NCI-H2227 (cell line): ENCODE results near the gene SULT1A1.
"Not testable (repeated sequence)": the region's sequence is repeated elsewhere in the genome, so short reads cannot be mapped to it uniquely, and the experiment has no call there.

Experiments used
- DNase-seq: peaks from one replicate; lab custom pipeline; 2025; ENCODE audit not compliant: unreplicated experiment; lab: John Stamatoyannopoulos, UW

Gene SULT1A1

DNA sequence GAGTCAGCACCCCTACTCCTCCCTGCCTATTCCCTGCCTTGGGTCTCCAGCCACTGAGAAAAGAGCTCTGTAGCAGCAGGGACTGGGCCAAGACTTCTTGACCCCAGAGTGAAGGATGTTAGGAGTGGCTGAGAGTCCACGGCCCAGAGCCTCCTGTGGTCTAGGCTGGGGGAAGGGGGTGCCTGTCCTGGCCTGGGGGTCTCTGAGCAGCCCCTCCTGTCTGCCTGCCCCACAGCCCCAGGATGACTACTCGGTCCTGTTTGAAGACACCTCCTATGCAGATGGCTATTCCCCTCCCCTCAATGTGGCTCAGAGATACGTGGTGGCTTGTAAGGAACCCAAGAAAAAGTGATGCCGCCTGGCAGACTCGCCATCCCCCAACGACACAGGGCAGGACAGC is 18.5 kb downstream of the SULT1A1 start:
- no peak for DNase-seq

- no peak for DNase-seq
Measured at GRCh38 chr16:28590384-28591340, 19.2 kb downstream of the SULT1A1 start.

DNA sequence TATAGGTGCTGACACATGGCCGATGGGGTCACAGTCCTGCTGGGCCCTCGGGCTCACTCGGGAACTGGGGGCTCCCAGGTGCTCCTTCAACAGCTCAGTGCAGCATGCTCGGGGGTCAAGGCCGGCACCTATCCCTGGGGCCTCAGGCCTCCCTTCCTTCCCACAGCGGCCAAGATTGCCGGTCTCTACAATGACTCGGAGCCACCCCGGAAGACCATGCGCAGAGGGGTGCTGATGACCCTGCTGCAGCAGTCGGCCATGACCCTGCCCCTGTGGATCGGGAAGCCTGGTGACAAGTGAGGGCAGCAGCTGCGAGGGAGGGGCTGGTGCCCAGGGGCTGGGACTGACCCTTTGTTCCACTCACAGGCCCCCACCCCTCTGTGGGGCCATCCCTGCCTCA is 19.9 kb downstream of the SULT1A1 start:
- no peak for DNase-seq

DNA sequence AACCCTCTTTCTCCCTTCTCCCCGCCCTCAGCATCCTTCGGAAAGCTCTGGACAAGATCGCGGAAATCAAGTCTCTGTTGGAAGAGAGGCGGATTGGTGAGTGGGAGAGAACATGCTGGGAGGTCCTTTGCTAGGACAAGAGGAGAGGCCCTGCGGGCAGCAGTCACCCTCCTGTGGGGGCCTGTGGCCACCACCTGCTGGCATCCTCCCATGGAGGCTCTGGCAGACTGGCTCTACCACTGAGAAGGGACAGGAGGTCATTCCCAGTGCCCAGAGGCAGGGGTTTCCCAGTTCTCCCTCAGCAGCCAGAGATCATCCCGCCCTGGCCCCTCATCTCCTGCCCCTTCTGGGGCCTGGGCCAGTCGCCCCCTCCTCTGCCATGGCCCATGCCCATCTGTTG is 20.8 kb downstream of the SULT1A1 start:
- no peak for DNase-seq

DNA sequence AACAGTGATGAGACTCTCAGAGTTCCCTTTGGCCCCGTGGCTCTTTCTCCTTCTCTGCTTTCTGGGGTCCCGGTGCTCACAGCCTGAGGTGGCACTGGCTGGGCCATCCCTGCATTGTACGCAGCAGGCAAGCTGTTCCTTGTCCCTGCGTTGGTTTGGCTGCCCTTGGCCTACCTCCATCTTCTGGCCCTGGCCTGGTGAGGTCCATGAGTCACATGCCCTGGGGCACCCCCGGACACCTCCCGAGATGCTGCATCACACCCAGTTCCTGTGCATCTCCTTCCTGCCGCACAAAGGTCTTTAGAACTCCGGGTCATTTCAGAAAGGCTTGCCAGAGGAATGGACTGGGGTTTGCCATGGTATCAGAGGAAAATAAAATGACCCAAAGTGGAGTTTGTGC is 22.5 kb downstream of the SULT1A1 start:
- DNase-seq = no peak

- no peak for DNase-seq
Measured at GRCh38 chr16:28586466-28586865, 23.4 kb downstream of the SULT1A1 start.

DNA sequence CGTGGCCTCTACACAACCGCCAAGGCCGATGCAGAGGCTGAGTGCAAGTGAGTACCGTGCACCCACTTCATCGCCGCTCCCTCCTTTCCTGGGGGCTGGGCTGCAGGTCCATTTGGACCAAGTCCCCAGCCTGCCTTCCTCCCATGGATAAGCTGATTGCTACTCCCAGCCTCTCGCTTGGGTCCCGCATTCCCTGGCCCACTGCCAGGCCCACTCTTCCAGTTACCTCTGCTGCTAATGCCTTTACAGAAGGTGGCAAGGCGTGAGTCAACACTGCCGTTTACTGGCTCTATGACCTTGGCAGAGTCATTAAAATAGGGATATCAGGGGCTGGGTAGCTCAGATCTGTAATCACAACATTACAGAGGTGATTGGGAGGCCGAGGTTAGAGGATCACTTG is 24.2 kb downstream of the SULT1A1 start:
- DNase-seq = peak; percentile 13

- no peak for DNase-seq
Measured at GRCh38 chr16:28580726-28581315, 29.0 kb downstream of the SULT1A1 start.

DNA sequence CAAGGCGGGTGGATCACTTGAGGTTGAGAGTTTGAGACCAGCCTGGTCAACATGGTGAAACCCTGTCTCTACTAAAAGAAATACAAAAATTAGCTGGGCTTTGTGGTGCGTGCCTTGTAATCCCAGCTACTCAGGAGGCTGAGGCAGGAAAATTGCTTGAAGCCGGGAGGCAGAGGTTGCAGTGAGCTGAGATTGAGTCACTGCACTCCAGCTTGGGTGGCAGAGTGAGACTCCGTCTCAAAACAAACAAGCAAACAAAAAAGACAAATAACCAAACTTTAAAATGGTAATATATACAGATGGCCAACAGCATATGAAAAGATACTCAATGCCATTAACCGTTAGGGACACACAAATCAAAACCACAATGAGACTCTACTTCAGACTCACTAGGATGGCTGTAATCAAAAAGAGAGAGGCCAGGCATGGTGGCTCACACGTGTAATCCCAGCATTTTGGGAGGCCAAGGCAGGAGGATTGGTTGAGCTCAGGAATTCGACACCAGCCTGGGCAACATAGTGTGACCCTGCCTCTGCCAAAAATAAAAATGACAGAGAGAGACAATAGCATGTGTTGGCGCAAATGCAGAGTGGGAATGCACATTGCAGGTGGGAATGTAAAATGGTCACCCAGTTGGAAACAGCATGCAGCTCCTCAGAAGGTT is 34.3 kb downstream of the SULT1A1 start:
- no peak for DNase-seq

DNA sequence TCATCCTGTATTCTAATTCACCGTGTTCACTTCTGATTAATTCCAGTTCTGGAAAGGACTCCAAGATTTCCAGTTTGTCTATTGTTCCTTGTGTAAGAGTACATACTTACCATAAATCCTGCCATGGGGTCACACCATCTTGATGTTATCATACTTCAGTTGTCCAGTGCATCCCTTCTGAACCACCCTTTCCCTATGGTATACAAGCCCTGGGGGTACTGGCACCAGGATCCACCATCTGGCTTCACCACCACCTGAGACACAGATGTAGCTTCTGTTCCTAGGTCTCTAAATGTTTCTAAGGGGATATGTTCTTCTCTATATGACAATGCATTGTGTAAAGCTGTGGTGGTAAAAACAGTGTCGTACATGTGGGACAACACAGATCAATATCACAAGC is 34.9 kb downstream of the SULT1A1 start:
- DNase-seq = no peak

GRCh38 chr16:28573738-28574718 is 35.8 kb downstream of the SULT1A1 start:
- no peak for DNase-seq

GRCh38 chr16:28572696-28573510 is 36.9 kb downstream of the SULT1A1 start:
- no peak for DNase-seq

DNA sequence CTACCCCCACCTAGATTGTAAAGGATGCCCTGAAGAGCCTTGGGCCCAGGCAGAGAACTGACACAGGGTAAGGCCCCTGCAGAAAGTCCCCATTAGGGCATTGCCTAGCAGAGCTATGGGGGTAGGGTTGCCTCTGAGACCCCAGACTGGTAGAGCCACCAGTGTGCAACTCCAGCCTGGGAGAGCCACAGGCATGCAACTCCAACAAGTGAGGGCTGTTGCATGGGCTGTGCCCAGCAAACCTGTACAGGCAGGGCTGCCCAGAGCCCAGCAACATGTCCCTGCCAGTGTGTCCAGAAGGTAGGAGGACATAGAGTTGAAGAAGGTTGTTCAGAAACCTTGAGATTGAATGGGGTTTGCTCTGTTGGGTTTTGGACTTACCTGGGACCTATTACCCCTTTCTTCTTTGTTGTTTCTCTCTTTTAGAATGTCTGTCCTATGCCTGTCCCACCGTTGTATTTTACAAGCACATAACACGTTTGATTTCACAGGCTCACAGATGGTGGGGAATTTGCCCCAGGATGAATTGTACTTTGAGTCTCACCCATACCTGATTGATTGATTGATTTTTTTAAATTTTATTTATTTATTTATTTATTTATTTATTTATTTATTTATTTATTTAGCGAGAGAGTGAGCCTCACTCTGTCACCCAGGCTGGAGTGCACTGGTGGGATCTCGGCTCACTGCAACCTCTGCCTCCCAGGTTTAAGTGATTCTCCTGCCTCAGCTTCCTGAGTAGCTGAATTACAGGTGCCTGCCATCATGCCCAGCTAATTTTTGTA is 39.7 kb downstream of the SULT1A1 start:
- no peak for DNase-seq

GRCh38 chr16:28569021-28569420 is 40.8 kb downstream of the SULT1A1 start:
- DNase-seq = no peak

DNA sequence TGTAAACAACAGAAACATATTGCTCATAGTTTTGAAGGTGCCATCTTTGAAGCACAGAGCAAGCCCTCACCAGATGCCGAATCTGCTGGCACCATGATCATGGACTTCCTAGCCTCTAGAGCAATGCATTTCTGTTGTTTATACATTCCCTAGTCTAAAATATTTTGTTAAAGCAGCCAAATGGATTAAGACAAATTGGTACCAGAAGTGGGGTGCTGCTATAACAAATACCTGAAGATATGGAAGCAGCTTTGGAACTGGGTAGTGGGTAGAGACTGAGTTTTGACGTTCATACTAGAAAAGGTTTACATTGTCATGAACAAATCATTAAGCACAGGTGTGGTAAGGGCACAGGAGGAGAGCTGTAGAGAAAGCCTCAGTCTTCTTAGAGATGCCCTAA is 42.6 kb downstream of the SULT1A1 start:
- DNase-seq = no peak

GRCh38 chr16:28566233-28566925 is 43.5 kb downstream of the SULT1A1 start:
- not testable (repeated sequence) for DNase-seq

- no peak for DNase-seq
Measured at GRCh38 chr16:28563218-28563617, 46.6 kb downstream of the SULT1A1 start.

GRCh38 chr16:28562199-28562598 is 47.6 kb downstream of the SULT1A1 start:
- DNase-seq = no peak
